BLaER1 (cell line): ENCODE results near the gene OSBPL8.

Source experiments
- H3K27ac ChIP-seq: shearing (Covaris generic); formaldehyde crosslinking; 2 replicates; pipeline ENCODE4 v1.8.1; 2022
- H3K27me3 ChIP-seq: shearing (Covaris generic); formaldehyde crosslinking; 2 replicates; pipeline ENCODE4 v1.8.1; 2022
- H3K36me3 ChIP-seq: shearing (Covaris generic); formaldehyde crosslinking; 2 replicates; pipeline ENCODE4 v1.8.1; 2022
- H3K4me1 ChIP-seq: shearing (Covaris generic); formaldehyde crosslinking; 2 replicates; pipeline ENCODE4 v1.8.1; 2022
- H3K4me2 ChIP-seq: shearing (Covaris generic); formaldehyde crosslinking; 2 replicates; pipeline ENCODE4 v1.8.1; 2022
- H3K4me3 ChIP-seq: shearing (Covaris generic); formaldehyde crosslinking; 2 replicates; pipeline ENCODE4 v1.8.1; 2022
- H3K9ac ChIP-seq: shearing (Covaris generic); formaldehyde crosslinking; 2 replicates; pipeline ENCODE4 v1.8.1; 2022
- H3K9me3 ChIP-seq: shearing (Covaris generic); formaldehyde crosslinking; 2 replicates; pipeline ENCODE4 v1.8.1; 2022
- H4K20me1 ChIP-seq: shearing (Covaris generic); formaldehyde crosslinking; 2 replicates; pipeline ENCODE4 v1.8.1; 2022
- Cebpa-rat ChIP-seq: shearing (Covaris generic); IDR thresholded peaks from 2 replicates; pipeline ENCODE4 v1.8.1; 2022

OSBPL8 gene

DNA sequence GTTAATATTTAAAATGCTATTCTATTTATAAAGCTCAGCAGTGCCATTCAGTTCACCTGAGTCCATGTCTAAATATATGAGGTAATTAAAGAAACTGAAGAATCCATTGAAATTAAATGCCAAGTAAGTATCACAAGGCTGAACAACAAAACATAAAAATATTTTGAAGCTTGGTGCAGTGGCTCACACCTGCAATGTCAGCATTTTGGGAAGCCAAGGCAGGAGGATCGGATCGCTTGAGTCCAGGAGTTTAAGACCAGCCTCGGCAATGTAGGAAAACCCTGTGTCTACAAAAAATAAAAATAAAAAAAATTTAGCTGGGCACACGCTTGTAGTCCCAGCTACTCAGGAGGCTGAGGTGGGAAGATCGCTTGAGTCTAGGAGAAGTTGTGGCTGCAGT is 101.8 kb downstream of the OSBPL8 start:
- no peak overlapping the region for H3K4me3 ChIP-seq
- no peak for TF ChIP-seq Cebpa-rat
- H3K27ac ChIP-seq = no peak overlapping the region
- no peak overlapping the region for H3K9ac ChIP-seq
- no peaks in the 10 kb centered on the region for H4K20me1 ChIP-seq
- no peaks in the 10 kb centered on the region for H3K27me3 ChIP-seq
- no peak overlapping the region for H3K4me2 ChIP-seq
- no peaks in the 10 kb centered on the region for H3K9me3 ChIP-seq
- H3K36me3 ChIP-seq = no peaks in the 10 kb centered on the region
- no peaks in the 10 kb centered on the region for H3K4me1 ChIP-seq

GRCh38 chr12:76457010-76457409 is 102.6 kb downstream of the OSBPL8 start:
- Histone ChIP-seq H3K4me1 (no peaks in the 10 kb centered on the region), H3K27me3 (no peaks in the 10 kb centered on the region), H4K20me1 (no peaks in the 10 kb centered on the region), H3K27ac (no peak overlapping the region), H3K36me3 (no peaks in the 10 kb centered on the region), H3K9ac (no peak overlapping the region), H3K4me2 (no peak overlapping the region), H3K4me3 (no peak overlapping the region), H3K9me3 (no peaks in the 10 kb centered on the region)
- TF ChIP-seq Cebpa-rat = no peak

GRCh38 chr12:76455582-76456345 is 103.8 kb downstream of the OSBPL8 start:
- H3K36me3 ChIP-seq = no peaks in the 10 kb centered on the region
- no peaks in the 10 kb centered on the region for H4K20me1 ChIP-seq
- no peaks in the 10 kb centered on the region for H3K9me3 ChIP-seq
- H3K27me3 ChIP-seq = no peaks in the 10 kb centered on the region
- no peak for TF ChIP-seq Cebpa-rat
- H3K9ac ChIP-seq = no peak overlapping the region
- no peaks in the 10 kb centered on the region for H3K4me1 ChIP-seq
- H3K4me3 ChIP-seq = no peak overlapping the region
- no peak overlapping the region for H3K4me2 ChIP-seq
- H3K27ac ChIP-seq = no peak overlapping the region

DNA sequence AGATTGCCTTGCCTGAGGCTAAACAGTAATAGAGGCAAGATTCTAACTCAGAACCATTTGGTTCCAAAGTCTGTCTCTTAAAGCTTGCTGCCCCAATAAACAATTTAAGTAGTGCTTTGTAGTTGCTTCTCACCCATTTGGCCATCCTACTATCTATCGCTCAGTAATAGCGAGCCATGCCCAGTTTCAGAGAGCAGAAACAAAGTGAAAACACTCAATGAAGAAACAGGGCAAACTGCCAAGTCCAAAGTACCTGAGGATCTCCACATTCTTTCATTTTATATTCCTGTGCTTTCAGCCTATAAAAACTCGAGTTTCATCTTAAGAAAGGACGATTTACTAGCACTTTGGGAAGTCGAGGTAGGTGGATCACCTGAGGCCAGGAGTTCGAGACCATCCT is 108.0 kb downstream of the OSBPL8 start:
- TF ChIP-seq Cebpa-rat = no peak
- Histone ChIP-seq H4K20me1 (no peaks in the 10 kb centered on the region), H3K27me3 (no peaks in the 10 kb centered on the region), H3K4me2 (no peak overlapping the region), H3K4me3 (no peak overlapping the region), H3K9ac (no peak overlapping the region), H3K9me3 (no peaks in the 10 kb centered on the region), H3K36me3 (0 out of 2 replicates have a peak, but pooled peaks cover 4% of the 10 kb centered on the region), H3K27ac (no peak overlapping the region), H3K4me1 (no peaks in the 10 kb centered on the region; the same call in 1 of the 2 replicates)

- Histone ChIP-seq H3K4me2 (no peak overlapping the region), H3K9ac (no peak overlapping the region), H3K4me3 (no peak overlapping the region), H3K9me3 (no peaks in the 10 kb centered on the region), H3K27me3 (no peaks in the 10 kb centered on the region), H4K20me1 (no peaks in the 10 kb centered on the region), H3K27ac (no peak overlapping the region), H3K36me3 (0 out of 2 replicates have a peak, but pooled peaks cover 4% of the 10 kb centered on the region), H3K4me1 (no peaks in the 10 kb centered on the region; the same call in 1 of the 2 replicates)
- TF ChIP-seq Cebpa-rat = no peak
Measured at GRCh38 chr12:76450690-76451089, 108.9 kb downstream of the OSBPL8 start.

DNA sequence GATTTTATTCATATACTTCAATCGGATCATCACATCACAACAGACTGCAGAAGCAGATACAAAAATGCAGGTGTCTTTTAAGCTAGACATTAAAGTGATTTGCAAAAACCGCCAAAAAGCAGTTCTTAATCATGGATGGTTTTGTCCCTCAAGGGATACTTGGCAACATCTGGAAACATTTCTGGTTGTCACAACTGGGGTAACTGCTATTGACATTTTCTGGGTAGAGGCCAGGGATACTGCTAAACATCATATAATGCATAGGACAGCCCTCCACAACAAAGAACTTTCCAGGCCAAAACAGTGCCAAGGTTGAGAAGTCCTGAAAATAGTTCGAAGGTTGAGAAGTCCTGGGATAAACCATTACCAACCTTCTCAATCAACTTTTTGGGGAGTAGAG is 109.6 kb downstream of the OSBPL8 start:
- Histone ChIP-seq H3K4me3 (no peak overlapping the region), H3K27me3 (no peaks in the 10 kb centered on the region), H3K36me3 (0 out of 2 replicates have a peak, but pooled peaks cover 4% of the 10 kb centered on the region), H3K9ac (no peak overlapping the region), H3K27ac (no peak overlapping the region), H3K4me2 (no peak overlapping the region), H3K4me1 (no peaks in the 10 kb centered on the region; the same call in 1 of the 2 replicates), H3K9me3 (no peaks in the 10 kb centered on the region), H4K20me1 (no peaks in the 10 kb centered on the region)
- no peak for TF ChIP-seq Cebpa-rat

- Histone ChIP-seq H3K36me3 (0 out of 2 replicates have a peak, but pooled peaks cover 4% of the 10 kb centered on the region), H3K27me3 (no peaks in the 10 kb centered on the region), H3K4me3 (no peak overlapping the region), H4K20me1 (no peaks in the 10 kb centered on the region), H3K27ac (no peak overlapping the region), H3K4me1 (no peaks in the 10 kb centered on the region; the same call in 1 of the 2 replicates), H3K4me2 (no peak overlapping the region), H3K9me3 (no peaks in the 10 kb centered on the region), H3K9ac (no peak overlapping the region)
- TF ChIP-seq Cebpa-rat = no peak
Measured at GRCh38 chr12:76449583-76449982, 110.0 kb downstream of the OSBPL8 start.

- no peaks in the 10 kb centered on the region for H4K20me1 ChIP-seq
- H3K9me3 ChIP-seq = no peaks in the 10 kb centered on the region
- H3K4me1 ChIP-seq = no peaks in the 10 kb centered on the region; the same call in 1 of the 2 replicates
- no peak for TF ChIP-seq Cebpa-rat
- no peaks in the 10 kb centered on the region for H3K27me3 ChIP-seq
- H3K27ac ChIP-seq = no peak overlapping the region
- H3K4me2 ChIP-seq = no peak overlapping the region
- no peak overlapping the region for H3K4me3 ChIP-seq
- no peak overlapping the region for H3K9ac ChIP-seq
- 0 out of 2 replicates have a peak, but pooled peaks cover 4% of the 10 kb centered on the region for H3K36me3 ChIP-seq
Measured at GRCh38 chr12:76449016-76449415, 110.6 kb downstream of the OSBPL8 start.

DNA sequence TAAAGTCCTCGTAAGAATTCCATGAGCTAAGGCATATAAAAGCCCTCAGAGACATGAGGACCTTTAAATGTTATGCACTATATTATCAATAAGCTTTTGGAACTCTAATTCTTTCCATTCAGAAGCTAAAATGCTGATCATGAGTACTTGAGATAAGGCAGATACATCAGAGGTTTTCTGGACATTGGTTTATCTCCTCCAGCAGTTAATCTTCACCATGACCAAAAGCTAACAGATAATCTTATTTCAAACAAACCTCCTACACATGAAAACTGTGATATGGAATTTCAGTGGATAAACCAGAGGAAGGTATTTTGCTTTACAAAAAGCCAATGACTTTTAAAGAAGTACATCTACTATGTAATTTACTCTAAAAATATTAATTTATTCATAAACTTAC is 113.5 kb downstream of the OSBPL8 start:
- TF ChIP-seq Cebpa-rat = no peak

DNA sequence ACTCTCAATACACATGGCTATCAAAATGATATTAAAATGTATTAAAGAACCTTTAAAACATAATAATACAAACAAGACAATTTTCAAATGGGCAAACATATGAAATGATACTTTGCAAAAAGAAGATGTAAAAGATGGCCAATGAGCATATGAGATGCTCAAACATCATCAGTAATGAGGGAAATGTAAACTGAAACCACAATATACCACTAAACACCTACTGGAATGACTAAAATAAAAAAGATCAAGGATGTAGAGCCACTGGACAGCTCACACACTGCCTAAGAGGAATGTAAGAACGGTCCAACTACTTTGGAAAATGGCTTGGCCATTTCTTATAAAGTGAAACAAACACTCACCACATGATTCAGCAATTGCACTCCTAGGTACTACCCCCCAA is 114.1 kb downstream of the OSBPL8 start:
- Histone ChIP-seq H4K20me1 (no peaks in the 10 kb centered on the region), H3K27me3 (no peaks in the 10 kb centered on the region), H3K4me3 (no peak overlapping the region), H3K9me3 (no peaks in the 10 kb centered on the region), H3K4me2 (no peak overlapping the region), H3K4me1 (peaks cover 5% of the 10 kb centered on the region; the same call in 1 of the 2 replicates), H3K9ac (no peak overlapping the region), H3K36me3 (0 out of 2 replicates have a peak, but pooled peaks cover 4% of the 10 kb centered on the region), H3K27ac (no peak overlapping the region)
- TF ChIP-seq Cebpa-rat = no peak

More for the DNA sequence above, 113.5 kb downstream of the OSBPL8 start:
- Histone ChIP-seq H3K9me3 (no peaks in the 10 kb centered on the region), H4K20me1 (no peaks in the 10 kb centered on the region), H3K4me1 (peaks cover 1% of the 10 kb centered on the region; the same call in 1 of the 2 replicates), H3K4me2 (no peak overlapping the region), H3K27me3 (no peaks in the 10 kb centered on the region), H3K27ac (no peak overlapping the region), H3K4me3 (no peak overlapping the region), H3K9ac (no peak overlapping the region), H3K36me3 (0 out of 2 replicates have a peak, but pooled peaks cover 4% of the 10 kb centered on the region)
